WTC11 (cell line): ENCODE results near the gene UNC119B.

Experiments
- ATF1 ChIP-seq: sonication (generic); formaldehyde crosslinking; IDR thresholded peaks from 2 replicates; pipeline ENCODE4 v1.8.1; 2023; ENCODE audit warnings: mild to moderate bottlenecking, moderate library complexity, missing genetic modification reagents
- CREB1 ChIP-seq: sonication (generic); formaldehyde crosslinking; IDR thresholded peaks from 2 replicates; pipeline ENCODE4 v1.8.0; 2023; ENCODE audit warnings: mild to moderate bottlenecking, missing genetic modification reagents
- ELF4 ChIP-seq: sonication (generic); formaldehyde crosslinking; IDR thresholded peaks from 2 replicates; pipeline ENCODE4 v1.8.1; 2022; ENCODE audit warnings: low read depth, mild to moderate bottlenecking, moderate library complexity, missing genetic modification reagents
- ESRRA ChIP-seq: sonication (generic); formaldehyde crosslinking; IDR thresholded peaks from 2 replicates; pipeline ENCODE4 v1.8.1; 2022; ENCODE audit warnings: mild to moderate bottlenecking, missing genetic modification reagents, borderline replicate concordance
- ETV6 ChIP-seq: sonication (generic); formaldehyde crosslinking; IDR thresholded peaks from 2 replicates; pipeline ENCODE4 v1.8.1; 2022; ENCODE audit warnings: mild to moderate bottlenecking, missing genetic modification reagents
- JUN ChIP-seq: sonication (generic); formaldehyde crosslinking; IDR thresholded peaks from 2 replicates; pipeline ENCODE4 v1.8.0; 2023; ENCODE audit warnings: mild to moderate bottlenecking, missing genetic modification reagents
- MYBL2 ChIP-seq: sonication (generic); formaldehyde crosslinking; IDR thresholded peaks from 2 replicates; pipeline ENCODE4 v1.8.1; 2023; ENCODE audit warnings: mild to moderate bottlenecking, moderate library complexity, missing genetic modification reagents
- SP1 ChIP-seq: sonication (generic); formaldehyde crosslinking; conservative IDR thresholded peaks from 2 replicates; pipeline ENCODE4 v1.8.1; 2022; ENCODE audit warnings: missing genetic modification reagents
- TF ChIP-seq, protein P1 (sequence below): fragments of 200-600 bp; IDR thresholded peaks from 2 replicates; pipeline ENCODE4 v1.8.0; 2022; ENCODE audit warnings: antibody characterized with exemption
- TF ChIP-seq, protein P2 (sequence below): sonication (generic); formaldehyde crosslinking; IDR thresholded peaks from 2 replicates; pipeline ENCODE4 v1.8.0; 2022; ENCODE audit warnings: mild to moderate bottlenecking, missing genetic modification reagents
- TF ChIP-seq, protein P3 (sequence below): sonication (generic); formaldehyde crosslinking; IDR thresholded peaks from 2 replicates; pipeline ENCODE4 v1.8.0; 2022; ENCODE audit warnings: mild to moderate bottlenecking, missing genetic modification reagents
- TF ChIP-seq, protein P4 (sequence below): fragments of 250-450 bp; sonication (Bioruptor Pico); IDR thresholded peaks from 2 replicates; pipeline ENCODE4 v2.1.2; 2022; ENCODE audit warnings: mild to moderate bottlenecking, moderate library complexity
- TF ChIP-seq, protein P5 (sequence below): sonication (generic); formaldehyde crosslinking; IDR thresholded peaks from 2 replicates; pipeline ENCODE4 v1.8.1; 2023; ENCODE audit warnings: mild to moderate bottlenecking, missing genetic modification reagents, moderate library complexity
- TF ChIP-seq, protein P6 (sequence below): sonication (generic); formaldehyde crosslinking; conservative IDR thresholded peaks from 2 replicates; pipeline ENCODE4 v1.8.1; 2022; ENCODE audit warnings: mild to moderate bottlenecking, missing genetic modification reagents

DNA sequence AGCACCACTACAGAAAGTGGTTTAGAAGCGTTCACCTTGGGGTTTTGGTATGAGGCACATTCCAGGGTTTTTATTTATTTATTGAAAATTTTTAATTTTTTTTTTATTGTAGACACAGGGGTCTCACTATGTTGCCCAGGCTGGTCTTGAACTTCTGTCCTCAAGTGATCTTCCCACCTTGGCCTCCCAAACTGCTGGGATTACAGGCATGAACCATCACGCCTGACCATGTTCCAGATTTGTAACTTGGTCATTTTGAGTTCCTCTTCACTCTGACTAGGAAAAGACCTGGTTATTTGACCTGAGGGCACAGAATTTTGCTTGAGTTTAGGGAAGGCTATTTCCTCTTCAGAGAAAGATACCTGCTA is 20.2 kb upstream of the UNC119B start:
- TF ChIP-seq SP1 (CRISPR knock-in tag) (no peak), ATF1 (CRISPR knock-in tag) (no peak), ELF4 (CRISPR knock-in tag) (no peak), CREB1 (no peak), ETV6 (CRISPR knock-in tag) (no peak), MYBL2 (no peak), ESRRA (CRISPR knock-in tag) (no peak), JUN (CRISPR knock-in tag) (no peak)
- TF ChIP-seq, protein P1, sequence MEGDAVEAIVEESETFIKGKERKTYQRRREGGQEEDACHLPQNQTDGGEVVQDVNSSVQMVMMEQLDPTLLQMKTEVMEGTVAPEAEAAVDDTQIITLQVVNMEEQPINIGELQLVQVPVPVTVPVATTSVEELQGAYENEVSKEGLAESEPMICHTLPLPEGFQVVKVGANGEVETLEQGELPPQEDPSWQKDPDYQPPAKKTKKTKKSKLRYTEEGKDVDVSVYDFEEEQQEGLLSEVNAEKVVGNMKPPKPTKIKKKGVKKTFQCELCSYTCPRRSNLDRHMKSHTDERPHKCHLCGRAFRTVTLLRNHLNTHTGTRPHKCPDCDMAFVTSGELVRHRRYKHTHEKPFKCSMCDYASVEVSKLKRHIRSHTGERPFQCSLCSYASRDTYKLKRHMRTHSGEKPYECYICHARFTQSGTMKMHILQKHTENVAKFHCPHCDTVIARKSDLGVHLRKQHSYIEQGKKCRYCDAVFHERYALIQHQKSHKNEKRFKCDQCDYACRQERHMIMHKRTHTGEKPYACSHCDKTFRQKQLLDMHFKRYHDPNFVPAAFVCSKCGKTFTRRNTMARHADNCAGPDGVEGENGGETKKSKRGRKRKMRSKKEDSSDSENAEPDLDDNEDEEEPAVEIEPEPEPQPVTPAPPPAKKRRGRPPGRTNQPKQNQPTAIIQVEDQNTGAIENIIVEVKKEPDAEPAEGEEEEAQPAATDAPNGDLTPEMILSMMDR = no peak
- TF ChIP-seq, protein P2, sequence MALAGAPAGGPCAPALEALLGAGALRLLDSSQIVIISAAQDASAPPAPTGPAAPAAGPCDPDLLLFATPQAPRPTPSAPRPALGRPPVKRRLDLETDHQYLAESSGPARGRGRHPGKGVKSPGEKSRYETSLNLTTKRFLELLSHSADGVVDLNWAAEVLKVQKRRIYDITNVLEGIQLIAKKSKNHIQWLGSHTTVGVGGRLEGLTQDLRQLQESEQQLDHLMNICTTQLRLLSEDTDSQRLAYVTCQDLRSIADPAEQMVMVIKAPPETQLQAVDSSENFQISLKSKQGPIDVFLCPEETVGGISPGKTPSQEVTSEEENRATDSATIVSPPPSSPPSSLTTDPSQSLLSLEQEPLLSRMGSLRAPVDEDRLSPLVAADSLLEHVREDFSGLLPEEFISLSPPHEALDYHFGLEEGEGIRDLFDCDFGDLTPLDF (CRISPR knock-in tag) = no peak
- TF ChIP-seq, protein P3, sequence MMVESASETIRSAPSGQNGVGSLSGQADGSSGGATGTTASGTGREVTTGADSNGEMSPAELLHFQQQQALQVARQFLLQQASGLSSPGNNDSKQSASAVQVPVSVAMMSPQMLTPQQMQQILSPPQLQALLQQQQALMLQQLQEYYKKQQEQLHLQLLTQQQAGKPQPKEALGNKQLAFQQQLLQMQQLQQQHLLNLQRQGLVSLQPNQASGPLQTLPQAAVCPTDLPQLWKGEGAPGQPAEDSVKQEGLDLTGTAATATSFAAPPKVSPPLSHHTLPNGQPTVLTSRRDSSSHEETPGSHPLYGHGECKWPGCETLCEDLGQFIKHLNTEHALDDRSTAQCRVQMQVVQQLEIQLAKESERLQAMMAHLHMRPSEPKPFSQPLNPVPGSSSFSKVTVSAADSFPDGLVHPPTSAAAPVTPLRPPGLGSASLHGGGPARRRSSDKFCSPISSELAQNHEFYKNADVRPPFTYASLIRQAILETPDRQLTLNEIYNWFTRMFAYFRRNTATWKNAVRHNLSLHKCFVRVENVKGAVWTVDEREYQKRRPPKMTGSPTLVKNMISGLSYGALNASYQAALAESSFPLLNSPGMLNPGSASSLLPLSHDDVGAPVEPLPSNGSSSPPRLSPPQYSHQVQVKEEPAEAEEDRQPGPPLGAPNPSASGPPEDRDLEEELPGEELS (CRISPR knock-in tag) = no peak
- TF ChIP-seq, protein P4, sequence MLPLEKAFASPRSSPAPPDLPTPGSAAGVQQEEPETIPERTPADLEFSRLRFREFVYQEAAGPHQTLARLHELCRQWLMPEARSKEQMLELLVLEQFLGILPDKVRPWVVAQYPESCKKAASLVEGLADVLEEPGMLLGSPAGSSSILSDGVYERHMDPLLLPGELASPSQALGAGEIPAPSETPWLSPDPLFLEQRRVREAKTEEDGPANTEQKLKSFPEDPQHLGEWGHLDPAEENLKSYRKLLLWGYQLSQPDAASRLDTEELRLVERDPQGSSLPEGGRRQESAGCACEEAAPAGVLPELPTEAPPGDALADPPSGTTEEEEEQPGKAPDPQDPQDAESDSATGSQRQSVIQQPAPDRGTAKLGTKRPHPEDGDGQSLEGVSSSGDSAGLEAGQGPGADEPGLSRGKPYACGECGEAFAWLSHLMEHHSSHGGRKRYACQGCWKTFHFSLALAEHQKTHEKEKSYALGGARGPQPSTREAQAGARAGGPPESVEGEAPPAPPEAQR (CRISPR knock-in tag) = no peak
- TF ChIP-seq, protein P5, sequence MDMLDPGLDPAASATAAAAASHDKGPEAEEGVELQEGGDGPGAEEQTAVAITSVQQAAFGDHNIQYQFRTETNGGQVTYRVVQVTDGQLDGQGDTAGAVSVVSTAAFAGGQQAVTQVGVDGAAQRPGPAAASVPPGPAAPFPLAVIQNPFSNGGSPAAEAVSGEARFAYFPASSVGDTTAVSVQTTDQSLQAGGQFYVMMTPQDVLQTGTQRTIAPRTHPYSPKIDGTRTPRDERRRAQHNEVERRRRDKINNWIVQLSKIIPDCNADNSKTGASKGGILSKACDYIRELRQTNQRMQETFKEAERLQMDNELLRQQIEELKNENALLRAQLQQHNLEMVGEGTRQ = no peak
- TF ChIP-seq, protein P6, sequence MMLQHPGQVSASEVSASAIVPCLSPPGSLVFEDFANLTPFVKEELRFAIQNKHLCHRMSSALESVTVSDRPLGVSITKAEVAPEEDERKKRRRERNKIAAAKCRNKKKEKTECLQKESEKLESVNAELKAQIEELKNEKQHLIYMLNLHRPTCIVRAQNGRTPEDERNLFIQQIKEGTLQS (CRISPR knock-in tag) = no peak
